HUES64 (cell line): ENCODE results near the gene RNF31.
A peak's percentile ranks its signal among the peaks of the same experiment; 100 is the strongest.

Experiments
- H3K27ac ChIP-seq: 2 replicates; pipeline ENCODE4 v1.7.0; 2013; ENCODE audit warnings: low read depth, low read length, inconsistent platforms
- H3K27me3 ChIP-seq: 2 replicates; pipeline ENCODE4 v1.6.1; 2013; ENCODE audit warnings: mild to moderate bottlenecking, low read length; ENCODE audit not compliant: insufficient read depth
- H3K36me3 ChIP-seq: 2 replicates; pipeline ENCODE4 v1.6.1; 2013; ENCODE audit warnings: mild to moderate bottlenecking, low read length; ENCODE audit not compliant: insufficient read depth
- H3K4me1 ChIP-seq: 2 replicates; pipeline ENCODE4 v1.6.1; 2013; ENCODE audit warnings: mild to moderate bottlenecking, low read length, moderate library complexity; ENCODE audit not compliant: insufficient read depth
- H3K4me3 ChIP-seq: 2 replicates; pipeline ENCODE4 v1.5.1; 2013; ENCODE audit warnings: mild to moderate bottlenecking, low read length, moderate library complexity
- H3K9ac ChIP-seq: 2 replicates; pipeline ENCODE4 v1.6.1; 2013; ENCODE audit warnings: mild to moderate bottlenecking, low read depth, low read length
- H3K9me3 ChIP-seq: 2 replicates; pipeline ENCODE4 v1.6.1; 2013; ENCODE audit warnings: low read depth, low read length; ENCODE audit not compliant: insufficient read depth
- WGBS: fragments of 150-250, 120-280 bp; methylation state at CpG from one replicate; pipeline ENCODE4 v1.1.7; 2013; ENCODE audit warnings: missing lambda C conversion rate; 5-methylcytosine and 5-hydroxymethylcytosine counted together

Gene RNF31

DNA sequence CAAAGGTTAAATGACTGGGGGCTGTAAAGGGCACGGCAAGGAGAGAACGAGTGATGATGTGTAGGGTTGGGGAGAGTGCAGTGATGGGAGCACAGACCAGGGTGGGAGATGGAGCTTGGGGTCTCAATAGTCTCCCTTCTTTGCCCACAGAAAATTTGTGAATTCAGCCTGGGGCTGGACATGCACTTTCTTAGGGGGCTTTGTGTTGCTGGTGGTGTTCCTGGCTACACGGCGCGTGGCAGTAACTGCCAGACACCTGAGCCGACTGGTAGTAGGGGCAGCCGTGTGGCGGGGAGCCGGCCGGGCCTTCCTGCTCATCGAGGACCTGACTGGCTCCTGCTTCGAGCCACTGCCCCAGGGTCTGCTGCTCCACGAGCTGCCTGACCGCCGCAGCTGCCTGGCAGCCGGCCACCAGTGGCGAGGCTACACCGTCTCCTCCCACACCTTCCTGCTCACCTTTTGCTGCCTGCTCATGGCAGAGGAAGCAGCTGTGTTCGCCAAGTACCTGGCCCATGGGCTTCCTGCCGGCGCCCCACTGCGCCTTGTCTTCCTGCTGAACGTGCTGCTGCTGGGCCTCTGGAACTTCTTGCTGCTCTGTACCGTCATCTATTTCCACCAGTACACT, 15.1 kb upstream of the RNF31 start:
- WGBS, result 90% methylated on average over 24 of the region's 24 CpGs
- H3K4me1 ChIP-seq, result no peaks in the 10 kb centered on the region
- no peak overlapping the region for H3K27ac ChIP-seq
- H3K4me3 ChIP-seq, result no peak overlapping the region
- no peaks in the 10 kb centered on the region for H3K9me3 ChIP-seq
- H3K27me3 ChIP-seq, result 0 out of 2 replicates have a peak, but pooled peaks cover 4% of the 10 kb centered on the region
- H3K36me3 ChIP-seq, result peaks cover under 1% of the 10 kb centered on the region; the same call in 1 of the 2 replicates
- no peak overlapping the region for H3K9ac ChIP-seq

DNA sequence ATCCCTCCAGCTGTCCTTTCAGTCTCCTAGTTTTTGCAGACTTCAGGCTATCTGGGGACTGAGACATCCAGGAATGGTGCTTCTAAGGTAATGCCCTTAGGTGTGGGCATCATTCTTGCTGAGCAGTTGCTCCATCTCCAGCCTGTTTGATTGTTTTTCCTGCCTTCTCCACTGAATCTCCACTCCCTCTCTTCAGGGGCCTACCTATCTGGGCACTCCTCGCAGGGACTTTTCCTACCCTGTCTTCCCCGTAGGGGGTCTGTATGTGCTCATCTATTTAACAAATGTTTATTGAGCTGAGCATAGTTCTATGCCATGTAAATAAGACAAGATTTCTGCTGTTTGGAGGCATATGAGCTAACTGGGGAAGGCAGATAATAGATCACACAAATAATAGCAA, 14.3 kb upstream of the RNF31 start:
- WGBS, result 85% methylated on average over 2 of the region's 2 CpGs
- H3K4me1 ChIP-seq, result no peaks in the 10 kb centered on the region

DNA sequence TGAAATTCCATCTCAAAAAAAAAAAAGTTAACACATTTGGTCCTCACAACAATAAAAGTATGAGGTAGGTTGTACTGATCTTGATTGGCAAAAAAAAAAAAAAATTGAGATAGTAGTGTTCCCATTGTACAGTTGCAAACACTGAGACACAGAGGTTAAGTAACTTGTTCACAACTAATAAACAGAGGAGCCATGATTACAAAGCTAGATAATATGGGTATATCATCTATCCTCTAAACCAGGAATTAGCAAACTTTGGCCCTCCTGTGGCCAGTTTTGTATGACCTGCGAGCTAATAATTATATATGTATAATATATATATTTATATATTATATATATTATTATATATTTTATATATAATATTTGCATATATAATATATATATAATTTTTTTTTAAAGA, 13.6 kb upstream of the RNF31 start:
- H3K36me3 ChIP-seq, result peaks cover 16% of the 10 kb centered on the region
- H3K4me3 ChIP-seq, result no peak overlapping the region
- H3K4me1 ChIP-seq, result no peaks in the 10 kb centered on the region
- 0 out of 2 replicates have a peak, but pooled peaks cover 4% of the 10 kb centered on the region for H3K27me3 ChIP-seq
- no peak overlapping the region for H3K27ac ChIP-seq
- no peak overlapping the region for H3K9ac ChIP-seq
- WGBS, result no CpG with 5 or more reads among the region's 1 CpG
- H3K9me3 ChIP-seq, result no peaks in the 10 kb centered on the region

More for the DNA sequence above, 14.3 kb upstream of the RNF31 start:
- H3K9me3 ChIP-seq, result no peaks in the 10 kb centered on the region
- H3K27me3 ChIP-seq, result 0 out of 2 replicates have a peak, but pooled peaks cover 4% of the 10 kb centered on the region
- peaks cover 9% of the 10 kb centered on the region for H3K36me3 ChIP-seq
- no peak overlapping the region for H3K9ac ChIP-seq
- H3K27ac ChIP-seq, result no peak overlapping the region
- H3K4me3 ChIP-seq, result no peak overlapping the region

DNA sequence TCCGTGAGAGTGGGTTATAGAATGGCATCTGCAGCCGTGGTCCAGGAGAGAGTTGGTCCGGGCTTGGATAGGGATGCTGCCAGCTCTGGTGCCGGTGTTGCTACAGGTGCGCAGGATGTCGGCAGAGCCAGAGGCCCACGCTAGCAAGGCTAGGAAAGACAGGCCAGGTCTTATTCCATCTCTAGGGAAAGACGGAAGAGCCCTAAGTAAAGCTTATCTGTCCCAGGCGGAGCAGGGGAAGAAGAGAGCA, 11.8 kb upstream of the RNF31 start:
- 0 out of 2 replicates have a peak, but pooled peaks cover 4% of the 10 kb centered on the region for H3K27me3 ChIP-seq
- H3K4me3 ChIP-seq, result peak overlapping the region; percentile 90
- no peaks in the 10 kb centered on the region for H3K4me1 ChIP-seq
- 10% methylated on average over 9 of the region's 9 CpGs for WGBS
- H3K27ac ChIP-seq, result no peak overlapping the region
- peak overlapping the region; percentile 61 for H3K9ac ChIP-seq
- no peaks in the 10 kb centered on the region for H3K9me3 ChIP-seq
- peaks cover 28% of the 10 kb centered on the region for H3K36me3 ChIP-seq

DNA sequence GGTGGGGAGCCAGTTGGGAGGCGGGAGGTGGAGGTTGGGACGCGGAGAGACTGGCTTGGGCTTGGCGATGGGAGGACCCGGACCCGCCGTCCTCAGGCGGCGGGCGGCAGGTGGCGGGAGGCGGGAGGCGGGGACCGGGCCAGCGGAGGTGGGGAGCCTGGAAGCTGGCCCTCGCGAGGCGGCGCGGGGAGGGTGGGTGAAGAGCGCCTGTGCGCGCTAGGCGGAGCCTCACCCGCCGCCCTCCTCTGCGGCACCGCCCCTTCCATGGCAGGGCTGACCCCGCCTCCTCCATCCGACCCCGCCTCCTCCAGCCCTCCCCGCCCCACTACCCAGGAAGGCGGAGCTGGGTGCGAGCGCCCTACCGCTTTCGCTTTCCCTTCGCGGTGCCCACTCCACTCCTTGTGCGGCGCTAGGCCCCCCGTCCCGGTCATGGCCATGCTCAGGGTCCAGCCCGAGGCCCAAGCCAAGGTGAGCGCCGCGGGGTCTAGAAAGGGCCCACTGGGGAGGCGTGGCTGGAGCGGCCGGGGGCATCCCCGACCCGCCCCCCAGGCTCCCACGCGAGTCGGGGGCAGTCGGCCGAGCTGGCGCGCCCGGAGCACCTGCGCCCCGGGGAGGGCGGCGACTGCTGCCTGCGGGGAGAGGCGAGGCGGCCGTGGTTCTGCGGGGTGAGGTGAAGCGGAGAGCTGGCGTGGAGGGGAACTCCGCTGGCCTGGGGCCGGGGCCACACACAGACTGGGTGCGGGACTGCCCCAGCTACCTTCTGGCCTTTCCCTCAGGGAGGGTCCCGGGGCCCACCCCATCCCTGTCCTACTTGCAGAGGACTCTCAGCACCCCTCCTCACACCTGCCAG, 11.2 kb upstream of the RNF31 start, which contains the start of gene PSME1:
Gene PSME1, plus strand, starts transcription at position 361 of the 850 bp plus-strand sequence. Its CDS starts 69 bp downstream, at position 430.
- 1% methylated on average over 75 of the region's 75 CpGs for WGBS
- peak within 1 kb of the TSS; percentile 90 for H3K4me3 ChIP-seq
- no peaks in the 10 kb centered on the region for H3K4me1 ChIP-seq
- H3K27ac ChIP-seq, result no peak within 1 kb of the TSS
- H3K27me3 ChIP-seq, result 0 out of 2 replicates have a peak, but pooled peaks cover 4% of the 10 kb centered on the region
- peaks cover 28% of the 10 kb centered on the region for H3K36me3 ChIP-seq
- no peaks in the 10 kb centered on the region for H3K9me3 ChIP-seq
- H3K9ac ChIP-seq, result peak within 1 kb of the TSS; percentile 73

DNA sequence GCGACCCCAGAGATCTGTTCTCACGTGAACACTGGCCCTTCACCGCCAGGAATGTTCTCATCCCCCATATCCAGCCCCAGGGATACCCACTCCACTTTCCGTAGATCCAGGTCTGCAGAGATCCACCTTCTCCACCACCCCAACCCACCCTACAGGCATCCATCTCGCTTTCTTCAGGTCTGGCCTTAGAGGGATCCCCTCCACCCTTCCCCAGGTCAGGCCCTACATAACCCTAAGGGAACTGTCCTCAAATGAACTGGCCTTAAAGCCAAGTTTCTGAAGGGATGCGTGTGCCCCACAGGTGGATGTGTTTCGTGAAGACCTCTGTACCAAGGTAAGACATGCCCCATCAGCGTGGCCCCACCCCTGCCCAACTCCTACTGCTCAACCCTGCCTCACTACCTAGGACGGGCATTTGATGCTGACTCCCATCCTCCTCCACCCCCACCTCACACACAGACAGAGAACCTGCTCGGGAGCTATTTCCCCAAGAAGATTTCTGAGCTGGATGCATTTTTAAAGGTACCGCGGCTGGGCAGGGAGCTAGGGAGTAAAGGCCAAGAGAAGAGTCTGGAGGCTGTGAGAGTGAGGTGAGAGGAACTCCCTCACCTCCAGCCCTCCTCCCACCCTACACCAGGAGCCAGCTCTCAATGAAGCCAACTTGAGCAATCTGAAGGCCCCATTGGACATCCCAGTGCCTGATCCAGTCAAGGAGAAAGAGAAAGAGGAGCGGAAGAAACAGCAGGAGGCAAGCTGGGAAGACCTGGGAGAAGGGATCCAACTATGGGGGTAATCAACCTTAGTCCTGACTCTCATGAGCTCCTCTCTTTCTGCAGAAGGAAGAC, 10.4 kb upstream of the RNF31 start:
- Histone ChIP-seq H3K27me3 (0 out of 2 replicates have a peak, but pooled peaks cover 4% of the 10 kb centered on the region), H3K9ac (peak overlapping the region; percentile 73; the same call in 1 of the 2 replicates), H3K4me3 (peak overlapping the region; percentile 90), H3K4me1 (no peaks in the 10 kb centered on the region), H3K36me3 (peaks cover 28% of the 10 kb centered on the region), H3K27ac (no peak overlapping the region), H3K9me3 (no peaks in the 10 kb centered on the region)
- WGBS, result 35% methylated on average over 13 of the region's 13 CpGs

DNA sequence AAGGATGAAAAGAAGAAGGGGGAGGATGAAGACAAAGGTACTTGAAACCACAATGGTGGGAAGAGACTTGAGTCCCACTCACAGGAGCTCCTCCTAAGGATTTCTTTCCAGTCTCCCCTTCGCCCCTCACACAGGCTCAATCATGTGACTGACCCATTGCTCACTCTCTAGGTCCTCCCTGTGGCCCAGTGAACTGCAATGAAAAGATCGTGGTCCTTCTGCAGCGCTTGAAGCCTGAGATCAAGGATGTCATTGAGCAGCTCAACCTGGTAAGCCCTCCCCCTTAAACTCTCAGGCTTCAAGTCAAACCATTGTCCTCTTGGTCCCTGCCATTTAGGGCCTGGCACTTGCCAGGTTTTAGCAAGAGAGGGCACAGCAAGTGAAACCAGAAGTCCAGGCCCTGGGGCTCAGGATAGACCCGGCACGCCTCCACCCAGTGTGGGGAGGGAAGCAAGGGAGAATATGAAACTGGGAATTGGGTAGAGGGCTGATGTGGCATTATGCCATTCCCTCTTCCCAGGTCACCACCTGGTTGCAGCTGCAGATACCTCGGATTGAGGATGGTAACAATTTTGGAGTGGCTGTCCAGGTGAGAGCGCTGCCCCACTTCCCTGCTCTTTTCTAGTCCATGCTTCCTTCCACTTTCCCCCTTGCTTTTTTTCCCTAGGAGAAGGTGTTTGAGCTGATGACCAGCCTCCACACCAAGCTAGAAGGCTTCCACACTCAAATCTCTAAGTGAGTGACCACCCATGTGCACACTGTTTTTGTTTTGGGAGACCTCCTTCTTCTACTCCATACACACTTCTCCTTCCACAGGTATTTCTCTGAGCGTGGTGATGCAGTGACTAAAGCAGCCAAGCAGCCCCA, 9.5 kb upstream of the RNF31 start:
- peaks cover 28% of the 10 kb centered on the region for H3K36me3 ChIP-seq
- peak overlapping the region; percentile 90; the same call in 1 of the 2 replicates for H3K4me3 ChIP-seq
- H3K27ac ChIP-seq, result no peak overlapping the region
- 93% methylated on average over 8 of the region's 8 CpGs for WGBS
- H3K9ac ChIP-seq, result no peak overlapping the region
- H3K9me3 ChIP-seq, result no peaks in the 10 kb centered on the region
- 0 out of 2 replicates have a peak, but pooled peaks cover 4% of the 10 kb centered on the region for H3K27me3 ChIP-seq
- H3K4me1 ChIP-seq, result no peaks in the 10 kb centered on the region

DNA sequence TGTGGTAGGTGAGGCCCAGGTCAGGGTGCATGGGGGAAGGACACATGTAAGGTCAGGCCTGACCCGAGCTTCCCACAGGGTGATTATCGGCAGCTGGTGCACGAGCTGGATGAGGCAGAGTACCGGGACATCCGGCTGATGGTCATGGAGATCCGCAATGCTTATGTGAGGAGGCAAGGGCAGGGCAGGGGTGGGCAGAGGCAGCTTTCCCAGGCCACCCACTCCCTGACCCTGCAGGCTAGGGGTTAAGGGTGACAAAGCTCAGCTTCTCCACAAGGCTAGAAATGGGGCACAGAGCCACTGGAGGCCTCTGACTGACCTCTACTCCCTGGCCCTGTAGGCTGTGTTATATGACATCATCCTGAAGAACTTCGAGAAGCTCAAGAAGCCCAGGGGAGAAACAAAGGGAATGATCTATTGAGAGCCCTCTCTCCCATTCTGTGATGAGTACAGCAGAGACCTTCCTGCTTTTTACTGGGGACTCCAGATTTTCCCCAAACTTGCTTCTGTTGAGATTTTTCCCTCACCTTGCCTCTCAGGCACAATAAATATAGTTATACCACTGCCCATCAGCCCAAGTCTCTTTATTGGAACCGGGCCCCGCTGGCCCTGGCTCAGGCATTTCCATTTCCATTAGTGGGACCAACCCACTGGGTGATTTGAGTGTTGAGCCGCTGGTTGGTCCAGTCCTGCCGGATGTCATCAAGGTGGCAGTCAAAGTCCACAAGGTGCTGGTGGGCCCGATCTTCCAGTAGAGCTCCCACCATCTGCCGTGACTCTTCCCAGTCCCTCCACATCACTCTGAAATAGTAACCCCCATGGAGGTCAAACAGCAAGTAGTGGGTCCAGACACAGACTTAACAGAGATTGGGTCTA, 8.7 kb upstream of the RNF31 start:
- WGBS, result 97% methylated on average over 13 of the region's 13 CpGs

DNA sequence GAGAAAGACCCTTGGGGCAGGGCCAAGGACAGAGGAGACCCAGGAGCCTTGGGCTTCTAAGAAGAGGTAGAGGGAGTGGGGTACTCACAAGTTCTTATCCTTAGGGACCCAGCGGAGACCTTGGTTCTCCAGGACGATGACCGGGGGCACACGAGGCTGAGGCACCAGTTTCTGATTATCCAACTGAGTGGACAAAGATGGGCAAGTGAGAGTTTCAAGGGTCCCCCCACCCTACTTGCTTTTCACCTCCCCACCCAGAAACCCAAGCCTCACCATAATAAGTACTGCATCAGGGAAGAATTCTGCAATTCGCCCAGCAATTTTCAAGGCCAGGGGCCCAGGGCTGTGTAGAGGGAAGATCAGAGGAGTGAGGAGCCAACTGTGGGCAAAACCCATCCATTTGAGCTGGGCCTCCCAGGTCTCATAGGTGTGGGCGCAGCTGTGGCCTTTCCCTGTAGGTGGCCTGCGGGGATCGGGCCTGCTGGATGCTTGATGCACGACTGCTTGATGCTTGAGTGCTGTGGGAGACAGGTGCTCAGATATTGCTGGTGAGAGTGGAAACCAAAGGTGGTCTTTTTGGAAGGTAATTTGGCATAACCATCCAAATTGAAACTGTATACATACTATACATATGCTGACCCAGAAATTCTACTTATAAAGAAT, 7.9 kb upstream of the RNF31 start:
- Histone ChIP-seq H3K9me3 (no peaks in the 10 kb centered on the region), H3K4me3 (peak overlapping the region; percentile 74), H3K4me1 (no peaks in the 10 kb centered on the region), H3K27ac (no peak overlapping the region), H3K36me3 (peaks cover 39% of the 10 kb centered on the region), H3K27me3 (0 out of 2 replicates have a peak, but pooled peaks cover 4% of the 10 kb centered on the region), H3K9ac (no peak overlapping the region)
- WGBS, result 88% methylated on average over 9 of the region's 9 CpGs

More for the DNA sequence above, 8.7 kb upstream of the RNF31 start:
- no peaks in the 10 kb centered on the region for H3K9me3 ChIP-seq
- H3K4me3 ChIP-seq, result no peak overlapping the region
- peaks cover 31% of the 10 kb centered on the region for H3K36me3 ChIP-seq
- H3K27ac ChIP-seq, result no peak overlapping the region
- no peaks in the 10 kb centered on the region for H3K4me1 ChIP-seq
- H3K27me3 ChIP-seq, result 0 out of 2 replicates have a peak, but pooled peaks cover 4% of the 10 kb centered on the region
- no peak overlapping the region for H3K9ac ChIP-seq
